Kidney (tissue), 14 donors: ENCODE data around the gene CHMP4B. TPM values are rescaled to one million over a fixed set of nuclear protein-coding genes. Genes with fewer than 3 reads are reported as not detected.

ENCODE experiments used
- DNase-seq, 5 donors: peaks; one replicate each; pipeline ENCODE4 v3.0.0-alpha.2; 2013 to 2020
- FAIRE-seq: peaks from 2 replicates; lab custom pipeline; 2012; peaks lifted over from hg19 to GRCh38; lab: Jason Lieb, UNC
- H3K27ac ChIP-seq, 2 donors: one replicate each; pipeline ENCODE4 v1.7.0; 2013; ENCODE audit warnings: low read depth in 2 of 2, low read length in 2 of 2, inconsistent platforms in 1 of 2
- H3K27me3 ChIP-seq: one replicate; pipeline ENCODE4 v1.7.1; 2013; ENCODE audit warnings: low read length, inconsistent platforms; ENCODE audit not compliant: control insufficient read depth, insufficient read depth
- H3K36me3 ChIP-seq, 3 donors: one replicate each; pipeline versions ENCODE4 v1.7.0 to v1.7.1; 2013; ENCODE audit warnings: low read length in 3 of 3, control low read depth in 1 of 3, inconsistent platforms in 1 of 3; ENCODE audit not compliant: insufficient read depth in 3 of 3, control insufficient read depth in 2 of 3
- H3K4me1 ChIP-seq, 3 donors: one replicate each; pipeline versions ENCODE4 v1.7.0 to v1.7.1; 2013; ENCODE audit warnings: low read length in 3 of 3, inconsistent platforms in 1 of 3, low read depth in 1 of 3; ENCODE audit not compliant: control insufficient read depth in 2 of 3, insufficient read depth in 2 of 3
- H3K4me3 ChIP-seq, 3 donors: one replicate each; pipeline versions ENCODE4 v1.7.0 to v1.8.1; 2013; ENCODE audit warnings: low read length in 3 of 3, control low read depth in 1 of 3, inconsistent platforms in 1 of 3
- H3K9ac ChIP-seq, 3 donors: one replicate each; pipeline versions ENCODE4 v1.7.0 to v1.7.1; 2013; ENCODE audit warnings: low read length in 3 of 3, control low read depth in 1 of 3, inconsistent platforms in 1 of 3
- H3K9me3 ChIP-seq, 3 donors: one replicate each; pipeline versions ENCODE4 v1.7.0 to v1.7.1; 2013; ENCODE audit warnings: low read length in 3 of 3, control low read depth in 1 of 3, inconsistent platforms in 1 of 3; ENCODE audit not compliant: control insufficient read depth in 2 of 3, insufficient read depth in 1 of 3
- intact Hi-C: fragments of 100-400 bp; cut with DNase I; formaldehyde crosslinking; loops from one replicate; pipeline ENCODE4 v1.11.1; 2022
- polyA plus RNA-seq: library from polyadenylated mRNA; stranded (reverse); fragments of 350-450 nt; fragmentation: Illumina TruSeq; extraction: RNeasy Lipid Tissue Mini Kit (QIAGEN cat#74804); gene quantifications from one replicate; pipeline ENCODE4 v1.2.3, GENCODE V29; 2014; ENCODE audit warnings: low read depth, low replicate concordance; ENCODE audit not compliant: insufficient read depth
- total RNA-seq: library from RNA; stranded (reverse); fragmentation: NEBNext Ultra II Directional; extraction: Animal tissue kit (Norgen Biotek cat#: 25700); gene quantifications from one replicate; pipeline ENCODE4 v1.2.1, GENCODE V29; 2021
- TF ChIP-seq, protein P1 (sequence below): IDR thresholded peaks from 3 replicates; pipeline ENCODE4 v1.5.1; 2012; ENCODE audit warnings: mild to moderate bottlenecking, moderate library complexity, borderline replicate concordance; ENCODE audit not compliant: insufficient read depth; ENCODE audit errors: extremely low read depth
- donor health status: control.
- donor health status: control.
- donor health status: control.
- donor health status: control.
- donor health status: control.
- donor health status: DM: yes; HTN: yes; CAD: no.
- donor health status: Normal renal cell carcinoma (clear cell type).

Gene CHMP4B
- total and polyA plus RNA-seq, 2 donors from 2014 or later = 104 to 137 TPM

GRCh38 chr20:33765099-33765498, 46.0 kb upstream of the CHMP4B start:
- Histone ChIP-seq H3K4me1 (no peaks in the 10 kb centered on the region), H3K4me3 (no peak overlapping the region), H3K36me3 (peaks cover 0 to 6% (median 0%) of the 10 kb centered on the region in 3 donors), H3K9me3 (no peaks in the 10 kb centered on the region), H3K27ac (no peak overlapping the region), H3K9ac (no peak overlapping the region), H3K27me3 (no peaks in the 10 kb centered on the region)
- intact Hi-C loops = no loop called here
- DNase-seq (no peak), FAIRE-seq (no peak)
- TF ChIP-seq, protein P1, sequence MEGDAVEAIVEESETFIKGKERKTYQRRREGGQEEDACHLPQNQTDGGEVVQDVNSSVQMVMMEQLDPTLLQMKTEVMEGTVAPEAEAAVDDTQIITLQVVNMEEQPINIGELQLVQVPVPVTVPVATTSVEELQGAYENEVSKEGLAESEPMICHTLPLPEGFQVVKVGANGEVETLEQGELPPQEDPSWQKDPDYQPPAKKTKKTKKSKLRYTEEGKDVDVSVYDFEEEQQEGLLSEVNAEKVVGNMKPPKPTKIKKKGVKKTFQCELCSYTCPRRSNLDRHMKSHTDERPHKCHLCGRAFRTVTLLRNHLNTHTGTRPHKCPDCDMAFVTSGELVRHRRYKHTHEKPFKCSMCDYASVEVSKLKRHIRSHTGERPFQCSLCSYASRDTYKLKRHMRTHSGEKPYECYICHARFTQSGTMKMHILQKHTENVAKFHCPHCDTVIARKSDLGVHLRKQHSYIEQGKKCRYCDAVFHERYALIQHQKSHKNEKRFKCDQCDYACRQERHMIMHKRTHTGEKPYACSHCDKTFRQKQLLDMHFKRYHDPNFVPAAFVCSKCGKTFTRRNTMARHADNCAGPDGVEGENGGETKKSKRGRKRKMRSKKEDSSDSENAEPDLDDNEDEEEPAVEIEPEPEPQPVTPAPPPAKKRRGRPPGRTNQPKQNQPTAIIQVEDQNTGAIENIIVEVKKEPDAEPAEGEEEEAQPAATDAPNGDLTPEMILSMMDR = no peak

DNA sequence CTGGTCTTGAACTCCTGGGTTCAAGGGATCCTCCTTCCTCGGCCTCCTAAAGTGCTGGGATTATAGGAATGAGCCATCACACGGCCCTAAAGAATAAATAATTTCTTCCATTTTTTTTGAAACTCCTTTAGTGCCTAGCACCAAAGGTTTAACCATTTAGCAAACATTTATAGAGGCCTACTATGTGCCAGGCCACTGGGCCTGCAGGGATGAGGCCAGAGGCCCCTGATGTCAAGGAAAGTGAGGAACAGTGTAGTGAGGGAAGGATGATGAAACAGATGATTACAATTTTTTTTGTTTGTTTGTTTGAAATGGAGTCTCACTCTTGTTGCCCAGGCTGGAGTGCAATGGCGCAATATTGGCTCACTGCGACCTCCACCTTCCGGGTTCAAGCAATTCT, 45.6 kb upstream of the CHMP4B start:
- Histone ChIP-seq H3K9me3 (no peaks in the 10 kb centered on the region), H3K27ac (no peak overlapping the region), H3K27me3 (no peaks in the 10 kb centered on the region), H3K4me1 (no peaks in the 10 kb centered on the region), H3K9ac (no peak overlapping the region), H3K4me3 (no peak overlapping the region), H3K36me3 (peaks cover 0 to 6% (median 0%) of the 10 kb centered on the region in 3 donors)
- no peak for FAIRE-seq
- TF ChIP-seq, protein P1 = no peak
- no peak for DNase-seq
- intact Hi-C loops = no loop called here

DNA sequence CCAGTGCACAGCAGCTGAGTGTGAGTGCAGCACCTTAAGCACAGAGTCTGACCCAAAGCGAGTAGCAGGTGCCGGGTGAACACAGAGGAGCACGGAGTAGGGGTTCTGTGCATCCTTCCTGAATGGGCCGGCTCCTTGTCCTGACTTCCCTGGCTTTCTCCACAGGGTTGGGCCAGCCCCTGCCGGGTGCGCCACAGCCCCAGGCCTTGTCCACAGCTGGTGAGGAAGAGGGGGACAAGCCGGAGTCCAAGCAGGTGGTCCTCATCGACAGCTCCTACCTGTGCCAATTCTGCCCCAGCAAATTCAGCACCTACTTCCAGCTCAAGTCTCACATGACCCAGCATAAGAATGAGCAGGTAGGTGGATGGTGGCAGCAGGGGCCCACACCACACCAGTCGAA, 44.5 kb upstream of the CHMP4B start:
- Histone ChIP-seq H3K27me3 (no peaks in the 10 kb centered on the region), H3K4me1 (no peaks in the 10 kb centered on the region), H3K27ac (no peak overlapping the region), H3K9ac (no peak overlapping the region), H3K9me3 (no peaks in the 10 kb centered on the region), H3K4me3 (no peak overlapping the region), H3K36me3 (peaks cover 0 to 4% (median 0%) of the 10 kb centered on the region in 3 donors)
- TF ChIP-seq, protein P1 = no peak
- DNase-seq (no peak), FAIRE-seq (no peak)
- intact Hi-C loops = no loop called here

DNA sequence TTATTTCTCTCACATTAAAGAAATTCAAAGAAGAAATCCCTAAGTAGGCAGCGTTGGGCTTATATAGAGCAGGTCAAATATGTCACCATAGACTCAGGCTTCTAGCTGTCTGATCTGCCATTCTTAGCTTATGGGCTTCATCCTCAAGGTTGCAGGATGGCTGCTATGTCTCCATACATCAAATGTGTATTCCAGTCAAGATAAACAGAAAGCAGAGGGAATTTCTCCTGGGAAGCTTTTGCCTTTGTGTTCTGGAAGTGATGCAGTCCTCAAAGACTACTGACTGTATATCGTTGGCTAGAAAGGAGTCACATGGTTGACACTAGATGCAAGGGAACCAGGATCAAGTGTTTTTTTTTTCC, 43.4 kb upstream of the CHMP4B start:
- intact Hi-C loops = no loop called here
- no peak for DNase-seq
- Histone ChIP-seq H3K4me1 (no peaks in the 10 kb centered on the region), H3K27me3 (no peaks in the 10 kb centered on the region), H3K36me3 (peaks cover 0 to 2% (median 0%) of the 10 kb centered on the region in 3 donors), H3K4me3 (no peak overlapping the region), H3K9ac (no peak overlapping the region), H3K27ac (no peak overlapping the region), H3K9me3 (no peaks in the 10 kb centered on the region)
- FAIRE-seq = no peak
- TF ChIP-seq, protein P1 = no peak
